ENCODE data around the gene ZNF169.
"Not testable (repeated sequence)": the region's sequence is repeated elsewhere in the genome, so short reads cannot be mapped to it uniquely, and the experiment has no call there.

The ZNF169 gene

GRCh38 chr9:94259077-94259862, at the start of gene ZNF169:
Gene ZNF169 (plus strand): TSS chr9:94259298. CDS start chr9:94278813, 19,515 bp downstream.
- peak; percentile 65 for DNase-seq

GRCh38 chr9:94210616-94211603, 48.2 kb upstream of the ZNF169 start:
- no peak for DNase-seq

GRCh38 chr9:94212091-94212490, 47.0 kb upstream of the ZNF169 start:
- DNase-seq = no peak

DNA sequence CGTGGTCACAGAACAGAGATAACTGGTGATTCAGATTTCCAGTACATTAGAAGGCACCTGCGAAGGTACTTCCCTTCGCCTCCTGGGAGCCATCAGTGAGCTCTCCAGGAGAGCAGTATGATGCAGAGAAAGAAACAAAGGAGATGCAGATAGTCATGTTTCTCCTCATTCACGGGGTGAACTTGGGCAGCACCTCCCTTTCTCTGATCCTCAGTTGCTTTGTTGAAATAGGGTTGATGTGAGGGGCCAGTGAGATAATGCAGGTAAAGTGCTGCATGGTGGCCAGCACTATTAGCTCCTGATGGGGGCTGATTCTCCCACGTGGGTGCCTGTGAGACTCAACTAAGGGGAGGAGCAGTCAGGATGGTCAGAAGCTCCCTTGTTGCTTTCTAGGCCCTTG, 46.6 kb upstream of the ZNF169 start:
- DNase-seq = no peak

- DNase-seq = peak; percentile 69
Observed at GRCh38 chr9:94213511-94214124, 45.5 kb upstream of the ZNF169 start.

GRCh38 chr9:94222870-94223269, 36.2 kb upstream of the ZNF169 start:
- DNase-seq = no peak

DNA sequence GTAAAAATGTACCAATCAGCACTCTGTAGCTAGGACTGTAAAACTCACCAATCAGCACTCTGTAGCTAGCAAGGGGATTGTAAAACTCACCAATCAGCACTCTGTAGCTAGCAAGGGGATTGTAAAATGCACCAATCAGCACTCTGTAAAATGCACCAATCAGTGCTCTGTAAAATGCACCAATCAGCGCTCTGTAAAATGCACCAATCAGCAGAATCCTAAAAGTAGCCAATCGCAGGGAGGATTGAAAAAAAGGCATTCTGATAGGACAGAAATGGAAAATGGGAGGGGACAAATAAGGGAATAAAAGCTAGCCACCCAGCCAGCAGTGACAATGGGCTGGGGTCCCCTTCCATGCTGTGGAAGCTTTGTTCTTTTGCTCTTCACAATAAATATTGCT, 33.7 kb upstream of the ZNF169 start:
- not testable (repeated sequence) for DNase-seq

DNA sequence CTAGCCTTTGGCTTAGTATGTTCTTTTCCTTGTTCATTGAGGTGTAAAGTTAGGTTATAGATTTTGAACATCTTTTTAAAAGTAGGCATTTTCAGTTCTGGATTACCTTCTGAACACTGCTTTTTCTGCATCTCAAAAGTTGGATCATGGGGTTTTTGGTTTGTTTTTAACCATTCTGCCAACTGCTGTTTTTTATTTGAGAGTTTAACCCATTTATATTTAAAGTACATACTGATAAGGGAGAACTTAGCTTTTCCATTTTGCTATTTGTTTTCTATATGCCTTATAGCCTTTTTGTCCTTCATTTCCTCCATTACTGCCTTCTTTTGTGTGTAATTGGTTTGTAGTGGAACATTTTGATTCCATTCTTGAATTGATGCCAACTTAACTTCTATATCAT, 30.5 kb upstream of the ZNF169 start:
- DNase-seq = no peak

DNA sequence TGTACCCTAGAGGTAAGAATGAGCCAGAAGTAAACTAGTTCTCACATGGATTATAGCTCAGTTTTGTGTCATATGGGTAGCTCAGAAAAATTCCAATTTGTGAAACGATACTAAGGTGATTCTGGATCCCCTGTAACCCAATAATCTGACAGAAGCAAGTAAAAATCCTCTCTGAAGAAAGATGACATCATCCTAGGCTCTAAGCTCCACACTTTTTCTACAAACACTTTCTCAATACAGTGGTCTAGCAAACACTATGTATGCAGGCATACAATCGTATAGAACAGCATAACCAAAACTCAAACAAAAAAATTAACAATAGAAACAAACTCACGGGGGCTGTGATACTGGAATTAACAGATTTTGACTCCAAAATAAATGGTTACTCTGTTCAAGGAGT, 26.7 kb upstream of the ZNF169 start:
- no peak for DNase-seq

- not testable (repeated sequence) for DNase-seq
Observed at GRCh38 chr9:94241098-94241497, 18.0 kb upstream of the ZNF169 start.

DNA sequence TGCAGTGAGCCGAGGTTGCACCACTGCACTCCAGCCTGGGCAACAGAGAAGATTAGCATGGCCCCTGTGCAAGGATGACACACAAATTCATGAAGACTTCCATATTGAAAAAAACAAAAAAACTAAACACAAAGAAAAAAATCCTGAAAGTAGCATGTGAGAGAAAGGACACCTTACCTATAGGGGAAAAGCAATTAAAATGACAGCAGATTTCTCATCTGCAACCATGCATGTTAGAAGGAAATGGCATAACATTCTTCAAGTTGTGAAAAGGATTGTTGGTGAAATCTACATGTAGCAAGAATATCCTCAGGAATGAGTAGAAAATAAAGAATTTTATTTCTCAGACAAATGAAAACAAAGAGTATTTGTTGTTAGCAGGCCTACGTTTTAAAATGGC, 13.4 kb upstream of the ZNF169 start:
- no peak for DNase-seq

DNA sequence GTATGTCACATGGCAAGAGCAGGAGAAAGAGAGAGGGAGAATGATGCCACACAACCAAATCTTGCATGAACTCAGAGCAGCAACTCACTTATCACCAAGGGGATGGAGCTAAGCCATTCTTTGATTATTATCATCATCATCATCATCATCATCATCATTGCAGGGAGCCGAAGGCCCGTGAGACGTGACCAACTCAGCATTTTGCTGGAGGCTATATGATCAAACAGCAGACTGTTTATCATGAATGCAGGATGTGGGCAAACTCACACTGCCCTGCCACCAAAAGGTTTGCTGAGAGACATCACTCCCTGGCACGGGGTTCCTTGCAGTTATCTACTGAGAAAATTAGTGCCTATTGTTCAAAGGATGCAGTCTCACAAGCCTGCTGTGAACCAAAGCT, 8.6 kb upstream of the ZNF169 start:
- DNase-seq = no peak

GRCh38 chr9:94256007-94256406, 3.1 kb upstream of the ZNF169 start:
- DNase-seq = no peak

GRCh38 chr9:94265626-94266402, 6.7 kb downstream of the ZNF169 start:
- DNase-seq = not testable (repeated sequence)

DNA sequence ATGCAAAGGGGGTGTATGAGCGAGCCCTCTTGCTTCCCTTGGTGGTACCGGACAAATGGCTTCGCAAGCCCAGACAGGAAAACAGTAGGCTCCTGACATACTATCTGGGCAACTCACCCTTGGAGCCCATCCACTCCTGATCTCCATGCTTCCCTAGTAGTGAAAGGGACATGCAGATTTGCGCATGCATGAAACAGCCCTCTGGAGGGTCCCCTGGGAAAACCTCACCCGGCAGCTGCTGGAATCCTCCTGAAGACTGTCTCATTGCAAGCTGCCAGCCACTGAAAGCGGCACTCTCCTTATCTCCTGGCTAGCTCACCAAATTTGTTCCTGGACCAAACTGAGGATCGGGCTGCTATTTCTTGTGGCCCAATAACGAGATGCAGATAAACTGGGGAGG, 10.2 kb downstream of the ZNF169 start:
- no peak for DNase-seq

GRCh38 chr9:94270009-94270408, 10.9 kb downstream of the ZNF169 start:
- no peak for DNase-seq

DNA sequence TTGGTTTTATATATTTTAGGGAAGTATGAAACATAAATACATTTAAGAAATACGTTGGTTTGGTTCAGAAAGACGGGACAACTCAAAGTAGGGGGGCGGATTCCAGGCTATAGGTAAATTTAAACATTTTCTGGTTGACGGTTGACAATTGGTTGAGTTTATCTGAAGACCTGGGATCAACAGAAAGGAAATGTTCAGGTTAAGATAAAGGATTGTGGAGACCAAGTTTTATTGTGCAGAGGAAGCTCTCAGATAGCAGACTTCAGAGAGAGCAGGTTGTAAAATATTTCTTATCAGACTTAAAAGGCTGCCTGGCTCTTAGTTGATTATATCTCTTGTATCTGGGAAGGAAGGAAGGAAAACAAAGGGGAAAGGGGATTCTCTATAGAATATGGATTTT, 17.9 kb downstream of the ZNF169 start:
- not testable (repeated sequence) for DNase-seq

DNA sequence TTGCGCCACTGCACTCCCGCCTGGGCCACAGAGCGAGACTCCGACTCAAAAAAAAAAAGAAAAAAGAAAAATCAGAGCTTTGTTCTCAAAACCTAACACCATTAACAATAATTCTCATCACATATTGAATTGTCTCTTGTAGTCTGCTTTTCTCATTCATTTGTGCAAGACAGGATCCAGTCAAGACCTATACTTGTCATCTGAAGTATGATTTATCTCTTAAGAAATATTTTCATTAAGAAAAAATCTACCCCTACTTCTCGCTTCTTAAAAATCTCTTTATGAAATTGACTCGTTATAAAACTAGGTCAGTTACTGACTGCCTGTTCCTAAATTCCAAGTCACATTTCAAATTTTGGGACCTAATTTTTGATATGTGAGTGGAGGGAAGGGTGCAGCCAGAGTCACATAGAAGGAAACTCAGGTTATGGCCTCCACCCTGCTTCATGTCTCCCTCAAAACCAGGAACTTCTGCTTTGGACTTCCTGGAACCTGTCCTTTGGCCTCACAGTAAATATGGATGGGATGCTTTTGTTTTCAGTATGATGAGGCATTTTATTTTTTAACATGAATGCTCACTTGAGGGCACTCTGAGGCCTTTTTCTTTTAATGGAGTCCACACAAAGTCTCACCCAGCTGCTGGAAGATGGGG, 18.9 kb downstream of the ZNF169 start:
- no peak for DNase-seq

- DNase-seq = no peak
Observed at GRCh38 chr9:94280409-94280989, 21.4 kb downstream of the ZNF169 start.

- DNase-seq = no peak
Observed at GRCh38 chr9:94281101-94281500, 22.0 kb downstream of the ZNF169 start.

DNA sequence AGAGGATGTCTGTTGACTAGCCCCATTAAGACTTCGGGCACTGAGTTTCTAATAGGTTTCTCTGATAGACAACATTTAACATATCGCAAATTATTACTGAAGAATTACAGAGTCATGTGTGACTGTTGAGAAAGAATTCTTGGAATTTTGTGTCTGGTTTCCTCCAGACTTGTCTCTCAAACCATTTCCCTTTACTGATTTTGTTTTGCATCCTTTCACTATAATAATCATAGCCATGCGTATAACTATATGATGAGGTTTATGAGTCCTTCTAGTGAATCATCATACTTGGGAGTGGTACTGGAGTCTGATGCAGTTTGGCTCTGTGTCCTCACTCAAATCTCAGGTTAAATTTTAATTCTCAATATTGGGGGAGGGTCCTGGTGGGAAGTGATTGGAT, 27.0 kb downstream of the ZNF169 start:
- no peak for DNase-seq

Measured in NCI-H1436 (cell line).